HepG2 (cell line): ENCODE data around the gene STAT5A. TPM values are rescaled to one million over a fixed set of nuclear protein-coding genes. Genes with fewer than 3 reads are reported as not detected.
"Not testable (repeated sequence)": the region's sequence is repeated elsewhere in the genome, so short reads cannot be mapped to it uniquely, and the experiment has no call there.

ENCODE experiments used
- ATAC-seq: fragments of 200-7000 bp; cut with Tn5 transposase; 3 replicates; pipeline ENCODE4 v1.9.1; 2020; ENCODE audit warnings: mild to moderate bottlenecking, moderate library complexity
- BruUV-seq: library from RNA; stranded (reverse); fragments of 400-500 nt; replicated peaks from 2 replicates; lab custom pipeline; 2021; lab: Mats Ljungman, UMichigan
- CTCF ChIA-PET: fragments of 300-600 bp; formaldehyde crosslinking; extraction: SDS; loops from one replicate; lab custom pipeline; 2021; ENCODE audit warnings: low total read pairs, inconsistent platforms, low intra/inter-chr PET ratio; lab: Yijun Ruan, JAX
- POLR2A ChIA-PET: fragments of 350-600 bp; sonication (Branson Sonifier 250); formaldehyde crosslinking; loops from one replicate; lab custom pipeline; 2020; ENCODE audit warnings: antibody characterized with exemption, inconsistent platforms; lab: Yijun Ruan, JAX
- DNase-seq: peaks from one replicate; pipeline ENCODE4 v3.0.0-alpha.2; 2015; ENCODE audit warnings: low spot score
- FAIRE-seq: peaks from 3 replicates; lab custom pipeline; 2011; peaks lifted over from hg19 to GRCh38; lab: Jason Lieb, UNC
- H2AFZ ChIP-seq: one replicate; pipeline ENCODE4 v1.6.1; 2011; ENCODE audit warnings: low read length, inconsistent platforms
- H3K27ac ChIP-seq: fragments of 300-600 bp; 3 replicates; pipeline ENCODE4 v1.8.0; 2011; ENCODE audit warnings: mixed run types, mild to moderate bottlenecking, mixed read lengths, low read length, inconsistent platforms; ENCODE audit not compliant: insufficient read depth; ENCODE audit errors: extremely low read length
- H3K27me3 ChIP-seq, 2 experiments: fragments of 200-600 bp in 1 of 2; 2 replicates in 1 of 2; 3 replicates in 1 of 2; pipeline versions ENCODE4 v1.6.0 to v1.8.0; 2011; ENCODE audit warnings: low read length in 2 of 2, mild to moderate bottlenecking in 2 of 2, moderate library complexity in 2 of 2, inconsistent platforms in 1 of 2; ENCODE audit not compliant: insufficient read depth in 2 of 2, control insufficient read depth in 1 of 2
- H3K36me3 ChIP-seq, 2 experiments: fragments of 200-600 bp in 1 of 2; replicated peaks in 1 of 2; 2 replicates in 1 of 2; 3 replicates in 1 of 2; pipeline versions ENCODE4 v1.5.1 to v1.8.0; 2011; ENCODE audit warnings: low read length in 2 of 2, inconsistent platforms in 1 of 2; ENCODE audit not compliant: insufficient read depth in 2 of 2, control insufficient read depth in 1 of 2
- H3K4me1 ChIP-seq: 2 replicates; pipeline ENCODE4 v1.5.1; 2012; ENCODE audit warnings: low read length, inconsistent platforms; ENCODE audit not compliant: insufficient read depth
- H3K4me2 ChIP-seq: 2 replicates; pipeline ENCODE4 v1.6.0; 2011; ENCODE audit warnings: low read depth, low read length, inconsistent platforms
- H3K4me3 ChIP-seq, 3 experiments: fragments of 200-600 bp in 1 of 3; sonication (generic), shearing (Covaris generic) in 1 of 3; replicated peaks in 1 of 3; 2 replicates each; pipeline ENCODE4 v1.5.1; 2011 to 2016; ENCODE audit warnings: low read length in 3 of 3, inconsistent platforms in 2 of 3, low read depth in 2 of 3, mild to moderate bottlenecking in 2 of 3, control low read depth in 1 of 3, mixed read lengths in 1 of 3; ENCODE audit not compliant: insufficient read depth in 1 of 3
- H3K79me2 ChIP-seq: one replicate; pipeline ENCODE4 v1.6.1; 2011; ENCODE audit warnings: low read length, inconsistent platforms; ENCODE audit not compliant: insufficient read depth
- H3K9ac ChIP-seq: 2 replicates; pipeline ENCODE4 v1.6.0; 2011; ENCODE audit warnings: mild to moderate bottlenecking, low read depth, low read length, inconsistent platforms; ENCODE audit not compliant: insufficient read depth
- H3K9me3 ChIP-seq: 2 replicates; pipeline ENCODE4 v1.5.1; 2012; ENCODE audit warnings: mild to moderate bottlenecking, low read length
- H4K20me1 ChIP-seq: 2 replicates; pipeline ENCODE4 v1.6.0; 2011; ENCODE audit warnings: inconsistent platforms, mild to moderate bottlenecking, low read length, moderate library complexity; ENCODE audit not compliant: insufficient read depth
- HNF4A ChIP-seq: sonication (generic); formaldehyde crosslinking; IDR thresholded peaks from 2 replicates; pipeline ENCODE4 v1.4.0; 2020; ENCODE audit warnings: missing genetic modification reagents
- ZNF121 ChIP-seq: sonication (generic); formaldehyde crosslinking; IDR thresholded peaks from 2 replicates; pipeline ENCODE4 v1.5.0; 2020; ENCODE audit warnings: mild to moderate bottlenecking, missing genetic modification reagents
- WGBS: methylation state at CpG from one replicate; pipeline ENCODE4 v1.1.6; 2017; ENCODE audit warnings: low lambda C conversion rate; 5-methylcytosine and 5-hydroxymethylcytosine counted together
- in situ Hi-C: cut with HindIII; loops from 2 replicates; pipeline ENCODE4 v1.10.0; 2017; ENCODE audit warnings: low pct_unique_long_range_greater_than_20kb; ENCODE audit not compliant: extremely low pct_ligation_motif_present
- intact Hi-C: fragments of 100-400 bp; cut with micrococcal nuclease; formaldehyde crosslinking; loops from one replicate; pipeline ENCODE4 v1.10.0; 2022; ENCODE audit not compliant: unreplicated experiment
- polyA plus RNA-seq, 8 experiments: library from polyadenylated mRNA; depleted of rRNA in 3 of 8; stranded (reverse) in 7 of 8; unstranded in 1 of 8; fragments of >200 nt; fragmentation: Illumina TruSeq in 4 of 8; extraction: Trizol in 4 of 8; gene quantifications; 2 replicates each; pipeline versions ENCODE4 v1.2.1 to v1.2.3, GENCODE V29; 2011 to 2016; ENCODE audit warnings: low read depth in 4 of 8, missing spikeins in 1 of 8, mixed read lengths in 1 of 8; ENCODE audit not compliant: insufficient read depth in 1 of 8
- total RNA-seq, 5 experiments: library from RNA; depleted of rRNA; stranded (reverse); fragments of >200 nt; fragmentation: Illumina TruSeq; extraction: Trizol; gene quantifications; 2 replicates each; pipeline ENCODE4 v1.2.3, GENCODE V29; 2016; ENCODE audit warnings: low read depth in 1 of 5
- TF ChIP-seq, protein P1 (sequence below): sonication (generic); formaldehyde crosslinking; IDR thresholded peaks from 2 replicates; pipeline ENCODE4 v1.4.0; 2020; ENCODE audit warnings: missing genetic modification reagents

STAT5A gene
- total and polyA plus RNA-seq, 2 of the 13 experiments (the other 11 are each of a cell fraction or from before 2014, with no cell fraction given) = 1.4 to 4.1 TPM

DNA sequence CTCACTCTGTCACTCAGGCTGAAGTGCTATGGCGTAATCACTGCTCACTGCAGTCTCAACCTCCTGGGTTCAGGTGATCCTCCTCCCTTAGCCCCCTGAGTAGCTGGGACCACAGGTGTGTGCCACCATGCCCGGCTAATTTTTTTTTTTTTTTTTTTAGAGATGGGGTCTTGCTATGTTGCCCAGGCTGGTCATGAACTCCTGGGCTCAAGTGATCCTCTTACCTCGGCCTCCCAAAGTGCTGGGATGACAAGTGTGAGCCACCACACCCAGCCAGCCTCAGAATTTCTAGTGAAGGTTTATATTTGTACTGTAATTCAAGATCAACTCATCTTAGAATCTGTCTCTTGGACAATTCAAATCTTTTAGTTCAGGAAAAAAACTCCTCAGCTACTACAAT lies 44.2 kb upstream of the STAT5A start:
- H3K4me3 ChIP-seq, H3K27me3 ChIP-seq, H3K4me2 ChIP-seq, BruUV-seq, DNase-seq, in situ Hi-C loops, H3K9me3 ChIP-seq, H3K36me3 ChIP-seq, ATAC-seq, H2AFZ ChIP-seq, H3K9ac ChIP-seq, H4K20me1 ChIP-seq, H3K27ac ChIP-seq, CTCF ChIA-PET, FAIRE-seq: not testable (repeated sequence)
- 95% methylated on average over 3 of the region's 3 CpGs for WGBS
- peaks cover 55% of the 10 kb centered on the region for H3K4me1 ChIP-seq
- intact Hi-C loops = loop anchor here (10.0 kb wide), 1 partner anchor 59 kb away; the partner anchor contains the start of genes HCRT and KCNH4
- peak; percentile 82; the same call in 1 of the 2 replicates for TF ChIP-seq ZNF121
- TF ChIP-seq, all 625 proteins: peak for 1; not testable (repeated sequence) for 624
- peaks cover 24% of the 10 kb centered on the region for H3K79me2 ChIP-seq
- POLR2A ChIA-PET = interaction anchor here (1.1 kb wide), 1 partner anchor 56 kb away, joined by 3 read pairs; no protein-coding TSS in a partner anchor

- H3K4me2 ChIP-seq, H3K27me3 ChIP-seq, BruUV-seq, H3K9ac ChIP-seq, in situ Hi-C loops, H4K20me1 ChIP-seq, H3K4me3 ChIP-seq, H3K9me3 ChIP-seq: not testable (repeated sequence)
- 97% methylated on average over 11 of the region's 11 CpGs for WGBS
- intact Hi-C loops = loop anchor here (5.0 to 10.0 kb wide), 2 partner anchors 37 to 60 kb away; partner anchors contain the start of genes HCRT and KCNH4
- TF ChIP-seq, protein P1, sequence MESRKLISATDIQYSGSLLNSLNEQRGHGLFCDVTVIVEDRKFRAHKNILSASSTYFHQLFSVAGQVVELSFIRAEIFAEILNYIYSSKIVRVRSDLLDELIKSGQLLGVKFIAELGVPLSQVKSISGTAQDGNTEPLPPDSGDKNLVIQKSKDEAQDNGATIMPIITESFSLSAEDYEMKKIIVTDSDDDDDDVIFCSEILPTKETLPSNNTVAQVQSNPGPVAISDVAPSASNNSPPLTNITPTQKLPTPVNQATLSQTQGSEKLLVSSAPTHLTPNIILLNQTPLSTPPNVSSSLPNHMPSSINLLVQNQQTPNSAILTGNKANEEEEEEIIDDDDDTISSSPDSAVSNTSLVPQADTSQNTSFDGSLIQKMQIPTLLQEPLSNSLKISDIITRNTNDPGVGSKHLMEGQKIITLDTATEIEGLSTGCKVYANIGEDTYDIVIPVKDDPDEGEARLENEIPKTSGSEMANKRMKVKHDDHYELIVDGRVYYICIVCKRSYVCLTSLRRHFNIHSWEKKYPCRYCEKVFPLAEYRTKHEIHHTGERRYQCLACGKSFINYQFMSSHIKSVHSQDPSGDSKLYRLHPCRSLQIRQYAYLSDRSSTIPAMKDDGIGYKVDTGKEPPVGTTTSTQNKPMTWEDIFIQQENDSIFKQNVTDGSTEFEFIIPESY (CRISPR knock-in tag) = peak; percentile 93
- peak; percentile 41 for TF ChIP-seq HNF4A (CRISPR knock-in tag)
- TF ChIP-seq, all 625 proteins: peak for 2; not testable (repeated sequence) for 623
- POLR2A ChIA-PET = interaction anchor here (0.7 to 1.1 kb wide), 2 partner anchors 57 to 91 kb away, joined by 3 read pairs; no protein-coding TSS in a partner anchor
- CTCF ChIA-PET, FAIRE-seq, H3K36me3 ChIP-seq, H2AFZ ChIP-seq, ATAC-seq, DNase-seq, H3K27ac ChIP-seq: not testable (repeated sequence)
- Histone ChIP-seq H3K4me1 (peaks cover 64% of the 10 kb centered on the region), H3K79me2 (peaks cover 26% of the 10 kb centered on the region)
Observed at GRCh38 chr17:42245183-42245582, 43.1 kb upstream of the STAT5A start.
